Mesendoderm (in vitro differentiated cells): ENCODE data around the gene CCDC186.

Experiments used
- DNase-seq: peaks from one replicate; pipeline ENCODE4 v3.0.0; 2013
- H2AK5ac ChIP-seq: 2 replicates; pipeline ENCODE4 v1.6.1; 2013; ENCODE audit warnings: low read length, inconsistent platforms
- H2BK120ac ChIP-seq: 2 replicates; pipeline ENCODE4 v1.6.1; 2013; ENCODE audit warnings: low read depth, mild to moderate bottlenecking, low read length, moderate library complexity, mixed read lengths
- H2BK15ac ChIP-seq: replicated peaks from 2 replicates; pipeline ENCODE4 v1.6.1; 2013; ENCODE audit warnings: low read depth, mild to moderate bottlenecking, moderate library complexity
- H2BK5ac ChIP-seq: 2 replicates; pipeline ENCODE4 v1.6.1; 2013; ENCODE audit warnings: low read length, inconsistent platforms
- H3K18ac ChIP-seq: 2 replicates; pipeline ENCODE4 v1.6.1; 2013; ENCODE audit warnings: mild to moderate bottlenecking, low read length, mixed read lengths
- H3K23ac ChIP-seq: one replicate; pipeline ENCODE4 v1.6.1; 2013; ENCODE audit warnings: low read length
- H3K27ac ChIP-seq: 2 replicates; pipeline ENCODE4 v1.5.1; 2013; ENCODE audit warnings: low read depth, mild to moderate bottlenecking, inconsistent platforms, low read length, moderate library complexity
- H3K27me3 ChIP-seq: 2 replicates; pipeline ENCODE4 v1.6.1; 2013; ENCODE audit warnings: low read length, control low read depth, mild to moderate bottlenecking, inconsistent platforms; ENCODE audit not compliant: insufficient read depth, poor library complexity
- H3K36me3 ChIP-seq: 2 replicates; pipeline ENCODE4 v1.6.1; 2013; ENCODE audit warnings: low read length, inconsistent platforms; ENCODE audit not compliant: control insufficient read depth, insufficient read depth
- H3K4ac ChIP-seq: one replicate; pipeline ENCODE4 v1.6.1; 2013; ENCODE audit warnings: low read depth, mild to moderate bottlenecking, low read length, moderate library complexity
- H3K4me1 ChIP-seq: 2 replicates; pipeline ENCODE4 v1.6.1; 2013; ENCODE audit warnings: low read depth, low read length, inconsistent platforms; ENCODE audit not compliant: control insufficient read depth
- H3K4me2 ChIP-seq: 2 replicates; pipeline ENCODE4 v1.6.1; 2013; ENCODE audit warnings: low read length
- H3K4me3 ChIP-seq: 2 replicates; pipeline ENCODE4 v1.5.1; 2013; ENCODE audit warnings: mild to moderate bottlenecking, low read length
- H3K56ac ChIP-seq: one replicate; pipeline ENCODE4 v1.6.1; 2013; ENCODE audit warnings: low read length
- H3K79me1 ChIP-seq: 2 replicates; pipeline ENCODE4 v1.6.1; 2013; ENCODE audit warnings: low read length, inconsistent platforms
- H3K79me2 ChIP-seq: 2 replicates; pipeline ENCODE4 v1.6.1; 2013; ENCODE audit warnings: mild to moderate bottlenecking, low read length; ENCODE audit not compliant: control insufficient read depth, insufficient read depth
- H3K9ac ChIP-seq: 2 replicates; pipeline ENCODE4 v1.6.1; 2013; ENCODE audit warnings: low read length, inconsistent platforms
- H4K5ac ChIP-seq: one replicate; pipeline ENCODE4 v1.6.1; 2013; ENCODE audit warnings: low read length
- H4K8ac ChIP-seq: one replicate; pipeline ENCODE4 v1.6.1; 2013; ENCODE audit warnings: low read depth, mild to moderate bottlenecking, control low read depth, low read length, moderate library complexity
- WGBS: extraction: QIAGEN DNeasy Blood & Tissue Kit; methylation state at CpG from one replicate; pipeline ENCODE4 v1.1.7; 2013; ENCODE audit warnings: low lambda C conversion rate, missing lambda C conversion rate; ENCODE audit not compliant: insufficient coverage; ENCODE audit errors: extremely low coverage; 5-methylcytosine and 5-hydroxymethylcytosine counted together

Gene CCDC186

DNA sequence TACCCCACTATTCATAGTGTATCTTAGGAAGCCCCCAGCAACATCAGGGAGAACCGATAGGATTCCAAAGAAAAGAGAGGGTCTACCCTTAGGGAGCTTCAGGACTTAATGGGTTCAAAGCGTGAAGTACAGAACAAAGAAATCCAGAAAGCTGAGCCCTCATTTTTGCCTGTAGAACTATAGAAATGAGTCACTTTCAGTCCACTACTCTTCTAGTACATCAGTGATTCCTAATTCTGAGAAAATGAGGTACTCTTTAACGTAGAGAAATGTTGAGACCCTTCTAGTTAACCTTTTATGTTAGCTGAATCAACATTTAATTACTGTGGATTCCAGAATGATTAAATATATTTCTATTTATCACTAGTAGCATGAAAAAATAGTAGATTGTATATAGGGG is 6.9 kb upstream of the CCDC186 start:
- Histone ChIP-seq H3K79me2 (no peaks in the 10 kb centered on the region), H3K27ac (no peak overlapping the region), H3K4ac (no peak overlapping the region), H3K4me3 (no peak overlapping the region), H3K4me2 (no peak overlapping the region), H2BK120ac (no peak overlapping the region), H3K27me3 (no peaks in the 10 kb centered on the region), H3K18ac (no peak overlapping the region), H2BK15ac (no peak overlapping the region), H3K9ac (no peak overlapping the region), H3K4me1 (no peaks in the 10 kb centered on the region), H3K56ac (no peak overlapping the region), H2BK5ac (no peak overlapping the region), H3K36me3 (no peaks in the 10 kb centered on the region), H2AK5ac (no peak overlapping the region), H4K8ac (no peak overlapping the region), H3K23ac (no peak overlapping the region), H4K5ac (no peak overlapping the region), H3K79me1 (no peaks in the 10 kb centered on the region)
- no CpG with 5 or more reads among the region's 3 CpGs for WGBS
- no peak for DNase-seq

DNA sequence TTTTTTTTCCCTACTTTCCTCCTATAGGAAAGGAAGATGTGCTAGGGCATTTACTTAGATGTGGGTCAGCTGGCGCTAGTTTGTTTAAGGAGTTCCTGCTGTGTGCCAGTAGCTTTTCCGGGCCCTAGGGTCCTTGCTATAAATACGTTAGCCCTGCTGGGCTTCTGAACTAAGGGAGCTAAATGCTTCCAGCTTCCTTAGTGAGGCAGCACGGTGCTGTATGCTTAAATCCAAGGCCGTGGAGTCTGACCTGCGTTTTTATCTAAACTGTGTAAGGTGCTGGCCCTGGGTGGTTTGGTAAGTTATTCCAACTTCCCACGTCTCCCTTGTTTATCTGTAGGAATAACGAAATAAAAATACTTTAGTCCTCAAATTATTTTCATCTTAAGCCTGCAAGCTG is 5.7 kb upstream of the CCDC186 start:
- no peak overlapping the region for H3K23ac ChIP-seq
- H4K8ac ChIP-seq = no peak overlapping the region
- H3K27ac ChIP-seq = no peak overlapping the region
- H3K56ac ChIP-seq = no peak overlapping the region
- H4K5ac ChIP-seq = no peak overlapping the region
- H3K9ac ChIP-seq = no peak overlapping the region
- DNase-seq = no peak
- H2AK5ac ChIP-seq = no peak overlapping the region
- H3K36me3 ChIP-seq = no peaks in the 10 kb centered on the region
- H3K27me3 ChIP-seq = no peaks in the 10 kb centered on the region
- no peak overlapping the region for H2BK120ac ChIP-seq
- no peak overlapping the region for H3K4ac ChIP-seq
- H3K4me2 ChIP-seq = no peak overlapping the region
- no peaks in the 10 kb centered on the region for H3K4me1 ChIP-seq
- H3K18ac ChIP-seq = no peak overlapping the region
- H3K79me1 ChIP-seq = no peaks in the 10 kb centered on the region
- no peak overlapping the region for H3K4me3 ChIP-seq
- H3K79me2 ChIP-seq = no peaks in the 10 kb centered on the region
- WGBS = no CpG with 5 or more reads among the region's 8 CpGs
- H2BK15ac ChIP-seq = no peak overlapping the region
- H2BK5ac ChIP-seq = no peak overlapping the region

DNA sequence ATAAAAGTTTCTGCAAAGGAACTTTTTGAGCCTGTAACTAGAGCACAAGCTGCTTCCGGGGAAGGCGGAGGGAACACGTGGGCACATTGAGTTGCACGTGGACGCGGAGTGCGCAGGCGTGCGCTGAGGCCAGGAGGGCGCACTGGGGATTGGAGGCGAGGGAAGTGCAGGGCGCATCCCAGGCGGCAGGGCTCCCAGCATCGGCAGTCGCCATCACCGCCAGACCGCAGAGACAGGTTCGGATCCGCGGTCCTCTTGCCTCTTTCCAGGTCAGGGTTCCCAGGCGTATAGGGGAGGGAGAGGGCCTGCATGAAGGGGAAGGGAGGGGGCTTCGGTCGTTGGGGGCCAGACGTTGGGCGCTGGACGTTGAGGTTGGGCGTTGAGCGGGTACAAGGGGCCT is 5.1 kb upstream of the CCDC186 start, which contains the start of gene TDRD1:
Gene TDRD1 (plus strand): TSS at position 206 of the 400 bp plus-strand sequence. CDS start 8,479 bp downstream, outside the sequence.
- H3K79me1 ChIP-seq = no peaks in the 10 kb centered on the region
- no peaks in the 10 kb centered on the region for H3K27me3 ChIP-seq
- no peaks in the 10 kb centered on the region for H3K79me2 ChIP-seq
- H3K36me3 ChIP-seq = no peaks in the 10 kb centered on the region
- no peak for DNase-seq
- H2BK120ac ChIP-seq = no peak within 1 kb of the TSS
- H3K18ac ChIP-seq = no peak within 1 kb of the TSS
- no peak within 1 kb of the TSS for H2BK15ac ChIP-seq
- H3K4me2 ChIP-seq = no peak within 1 kb of the TSS
- WGBS = no CpG with 5 or more reads among the region's 28 CpGs
- H3K4me3 ChIP-seq = no peak within 1 kb of the TSS
- no peak within 1 kb of the TSS for H3K9ac ChIP-seq
- H4K5ac ChIP-seq = no peak within 1 kb of the TSS
- no peak within 1 kb of the TSS for H3K4ac ChIP-seq
- no peak within 1 kb of the TSS for H3K27ac ChIP-seq
- H2BK5ac ChIP-seq = no peak within 1 kb of the TSS
- no peaks in the 10 kb centered on the region for H3K4me1 ChIP-seq
- peak within 1 kb of the TSS; percentile 44 for H3K56ac ChIP-seq
- H2AK5ac ChIP-seq = no peak within 1 kb of the TSS
- H4K8ac ChIP-seq = no peak within 1 kb of the TSS
- H3K23ac ChIP-seq = no peak within 1 kb of the TSS

DNA sequence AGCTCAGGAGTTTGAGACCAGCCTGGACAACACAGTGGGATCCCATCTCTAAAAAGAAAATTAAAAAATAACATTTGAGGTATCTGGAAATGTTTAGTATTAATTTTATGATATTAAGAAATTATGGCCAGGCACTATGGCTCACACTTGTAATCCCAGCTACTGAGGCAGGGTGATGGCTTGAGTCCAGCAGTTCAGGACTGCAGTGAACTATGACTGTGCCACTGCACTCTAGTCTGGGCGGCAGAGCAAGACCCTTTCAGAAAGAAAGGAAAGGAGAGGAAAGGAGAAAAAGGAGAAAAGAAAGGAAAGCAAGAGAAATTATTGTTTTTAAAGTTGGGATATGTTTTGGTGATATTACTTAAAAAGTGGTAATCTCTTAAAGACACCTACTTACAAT is 2.5 kb upstream of the CCDC186 start:
- no peaks in the 10 kb centered on the region for H3K36me3 ChIP-seq
- H4K5ac ChIP-seq = no peak overlapping the region
- H2BK15ac ChIP-seq = no peak overlapping the region
- no peak overlapping the region for H3K4me3 ChIP-seq
- no CpG with 5 or more reads among the region's 1 CpG for WGBS
- no peak overlapping the region for H3K23ac ChIP-seq
- no peaks in the 10 kb centered on the region for H3K27me3 ChIP-seq
- no peak for DNase-seq
- no peak overlapping the region for H2AK5ac ChIP-seq
- no peaks in the 10 kb centered on the region for H3K4me1 ChIP-seq
- H2BK120ac ChIP-seq = no peak overlapping the region
- H4K8ac ChIP-seq = no peak overlapping the region
- H3K4ac ChIP-seq = no peak overlapping the region
- H3K56ac ChIP-seq = no peak overlapping the region
- H3K79me2 ChIP-seq = peaks cover 19% of the 10 kb centered on the region
- H3K18ac ChIP-seq = no peak overlapping the region
- no peaks in the 10 kb centered on the region for H3K79me1 ChIP-seq
- H3K9ac ChIP-seq = no peak overlapping the region
- no peak overlapping the region for H3K27ac ChIP-seq
- H3K4me2 ChIP-seq = no peak overlapping the region
- no peak overlapping the region for H2BK5ac ChIP-seq

DNA sequence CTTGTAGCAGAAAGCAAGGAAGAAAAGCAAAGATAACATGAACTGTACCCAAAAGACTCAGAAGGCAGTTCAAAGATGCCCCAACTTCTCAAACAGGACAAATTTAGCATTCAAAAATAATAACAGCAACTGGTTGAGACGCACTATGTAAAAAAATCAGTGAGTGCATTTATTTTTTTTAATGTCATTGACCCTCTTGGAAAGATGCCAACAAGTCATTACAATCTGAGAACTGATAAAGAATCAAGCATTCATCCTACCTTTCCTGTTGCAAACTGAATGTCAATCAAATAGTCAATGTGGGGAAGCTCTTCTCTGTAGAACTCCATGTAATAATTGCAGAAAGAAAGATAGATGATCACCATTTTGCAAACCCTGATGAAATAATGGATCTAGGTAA is 1.7 kb upstream of the CCDC186 start:
- H3K27me3 ChIP-seq = no peaks in the 10 kb centered on the region
- H4K5ac ChIP-seq = no peak overlapping the region
- H2AK5ac ChIP-seq = no peak overlapping the region
- H3K27ac ChIP-seq = no peak overlapping the region
- no peak for DNase-seq
- no peak overlapping the region for H2BK5ac ChIP-seq
- no peaks in the 10 kb centered on the region for H3K4me1 ChIP-seq
- no peaks in the 10 kb centered on the region for H3K36me3 ChIP-seq
- no peak overlapping the region for H2BK15ac ChIP-seq
- peaks cover 23% of the 10 kb centered on the region for H3K79me2 ChIP-seq
- no peak overlapping the region for H2BK120ac ChIP-seq
- no peak overlapping the region for H3K56ac ChIP-seq
- no peak overlapping the region for H3K4ac ChIP-seq
- H3K23ac ChIP-seq = no peak overlapping the region
- H3K4me3 ChIP-seq = no peak overlapping the region
- H3K79me1 ChIP-seq = no peaks in the 10 kb centered on the region
- no peak overlapping the region for H3K4me2 ChIP-seq
- no peak overlapping the region for H3K9ac ChIP-seq
- H4K8ac ChIP-seq = no peak overlapping the region
- H3K18ac ChIP-seq = no peak overlapping the region
- no CpG with 5 or more reads among the region's 1 CpG for WGBS

DNA sequence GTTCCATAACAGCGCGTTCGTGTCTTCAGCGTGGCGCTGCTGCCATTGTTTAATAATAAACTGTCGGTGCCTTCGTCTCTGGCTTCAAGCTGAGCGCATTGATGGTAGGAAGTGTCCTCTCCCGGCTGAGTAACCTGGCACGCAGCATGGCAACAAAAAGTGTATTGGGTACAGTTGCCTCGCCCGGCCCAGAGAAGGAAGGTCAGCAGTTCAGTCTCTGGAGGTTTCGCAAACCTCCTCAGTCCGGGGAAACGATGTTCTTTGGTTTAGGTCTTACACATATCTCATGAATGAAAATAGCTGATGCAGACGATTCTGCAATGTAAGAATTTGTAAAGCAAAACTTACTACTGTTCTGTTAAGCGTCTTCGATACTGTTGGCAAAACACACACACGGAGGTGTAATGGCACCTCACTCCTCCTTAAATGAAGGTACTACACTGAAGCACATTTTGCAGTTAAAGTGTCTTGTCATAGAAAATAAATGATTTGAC is 739 bp upstream of the CCDC186 start:
- Histone ChIP-seq H2BK15ac (no peak overlapping the region), H3K27me3 (no peaks in the 10 kb centered on the region), H2BK5ac (no peak overlapping the region), H2AK5ac (no peak overlapping the region), H4K8ac (no peak overlapping the region), H3K36me3 (no peaks in the 10 kb centered on the region), H4K5ac (no peak overlapping the region), H3K4me1 (no peaks in the 10 kb centered on the region), H3K18ac (no peak overlapping the region), H3K79me2 (peaks cover 30% of the 10 kb centered on the region), H3K79me1 (no peaks in the 10 kb centered on the region), H3K4me2 (peak overlapping the region; percentile 96), H3K27ac (no peak overlapping the region), H3K9ac (peak overlapping the region; percentile 55), H3K56ac (peak overlapping the region; percentile 76), H3K4ac (no peak overlapping the region), H2BK120ac (no peak overlapping the region), H3K4me3 (peak overlapping the region; percentile 70), H3K23ac (no peak overlapping the region)
- no peak for DNase-seq
- WGBS = no CpG with 5 or more reads among the region's 19 CpGs
